GM10847 (cell line): ENCODE data around the gene SH2D6.

Experiments used
- POLR2A ChIP-seq: IDR thresholded peaks from 2 replicates; pipeline ENCODE4 v1.6.1; 2011; ENCODE audit not compliant: insufficient read length; ENCODE audit errors: extremely low read depth

Gene SH2D6

GRCh38 chr2:85418132-85419008, at the start of gene SH2D6:
TSS of gene SH2D6 (plus strand) at chr2:85418714. CDS start at chr2:85429466, 10,752 bp downstream.
- peak; percentile 14 for TF ChIP-seq POLR2A

GRCh38 chr2:85368921-85369320, 49.6 kb upstream of the SH2D6 start:
- no peak for TF ChIP-seq POLR2A

- no peak for TF ChIP-seq POLR2A
Observed at GRCh38 chr2:85369500-85369899, 49.0 kb upstream of the SH2D6 start.

- TF ChIP-seq POLR2A: no peak
Observed at GRCh38 chr2:85371045-85371444, 47.5 kb upstream of the SH2D6 start.

- no peak for TF ChIP-seq POLR2A
Observed at GRCh38 chr2:85376291-85377065, 42.0 kb upstream of the SH2D6 start.

- no peak for TF ChIP-seq POLR2A
Observed at GRCh38 chr2:85377083-85377482, 41.4 kb upstream of the SH2D6 start.

- TF ChIP-seq POLR2A: no peak
Observed at GRCh38 chr2:85378257-85378656, 40.3 kb upstream of the SH2D6 start.

GRCh38 chr2:85380048-85380447, 38.5 kb upstream of the SH2D6 start:
- TF ChIP-seq POLR2A: no peak

GRCh38 chr2:85383850-85384249, 34.7 kb upstream of the SH2D6 start:
- no peak for TF ChIP-seq POLR2A

- no peak for TF ChIP-seq POLR2A
Observed at GRCh38 chr2:85385746-85386145, 32.8 kb upstream of the SH2D6 start.

GRCh38 chr2:85387754-85388153, 30.8 kb upstream of the SH2D6 start:
- no peak for TF ChIP-seq POLR2A

GRCh38 chr2:85388878-85389538, 29.5 kb upstream of the SH2D6 start:
- no peak for TF ChIP-seq POLR2A

- TF ChIP-seq POLR2A: no peak
Observed at GRCh38 chr2:85390941-85391669, 27.4 kb upstream of the SH2D6 start.

GRCh38 chr2:85393836-85394235, 24.7 kb upstream of the SH2D6 start:
- no peak for TF ChIP-seq POLR2A

GRCh38 chr2:85394261-85394681, 24.2 kb upstream of the SH2D6 start:
- no peak for TF ChIP-seq POLR2A
